A673 (cell line): ENCODE results near the gene CTSA.

ENCODE experiments used
- CTCF ChIP-seq: fragments of 300-800, 200-600 bp; sonication (generic); conservative IDR thresholded peaks from 2 replicates; pipeline ENCODE4 v1.5.1; 2017; ENCODE audit warnings: low read depth, mild to moderate bottlenecking, antibody characterized with exemption, low read length, moderate library complexity, mixed read lengths
- EZH2 ChIP-seq: fragments of 200-600 bp; sonication (generic); IDR thresholded peaks from 2 replicates; pipeline ENCODE4 v1.6.1; 2017; ENCODE audit warnings: borderline replicate concordance, low read depth, mild to moderate bottlenecking, mixed read lengths, antibody characterized with exemption, low read length; ENCODE audit not compliant: poor library complexity, severe bottlenecking

DNA sequence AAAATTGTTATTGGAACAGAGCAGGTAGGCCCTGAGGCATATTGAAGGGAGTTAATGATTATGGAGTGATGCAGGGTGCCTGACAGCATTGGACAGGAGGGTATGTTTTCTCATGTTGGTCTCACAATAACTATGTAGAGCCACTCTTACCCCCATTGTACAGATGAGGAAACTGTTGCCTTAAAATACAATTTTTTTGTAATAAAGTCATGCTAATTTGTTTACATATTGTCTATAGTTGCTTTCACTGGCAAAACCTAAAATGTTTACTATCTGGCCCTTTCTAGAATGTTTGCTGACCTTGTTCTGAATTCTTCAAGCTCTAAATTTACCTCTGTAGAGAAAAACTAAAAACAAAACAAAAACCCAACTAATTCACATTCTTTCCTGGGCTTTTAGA, 39.6 kb upstream of the CTSA start:
- TF ChIP-seq EZH2 = no peak
- TF ChIP-seq CTCF = no peak
